Mononuclear cell (primary cell): Measurements from ENCODE around the gene KLF13. TPM values are rescaled to one million over a fixed set of nuclear protein-coding genes. Genes with fewer than 3 reads are reported as not detected.

ENCODE experiments used
- H3K27me3 ChIP-seq: 2 replicates; pipeline ENCODE4 v1.6.0; 2011; ENCODE audit warnings: low read length, control low read depth; ENCODE audit not compliant: insufficient read depth
- H3K4me1 ChIP-seq: 2 replicates; pipeline ENCODE4 v1.5.1; 2011; ENCODE audit warnings: mild to moderate bottlenecking, low read length, control low read depth; ENCODE audit not compliant: insufficient read depth
- H3K4me3 ChIP-seq: 2 replicates; pipeline ENCODE4 v1.5.1; 2011; ENCODE audit warnings: mild to moderate bottlenecking, low read length, moderate library complexity
- H3K9me3 ChIP-seq: 2 replicates; pipeline ENCODE4 v1.5.1; 2011; ENCODE audit warnings: low read depth, mild to moderate bottlenecking, control low read depth, low read length
- total RNA-seq: library from RNA; depleted of rRNA; stranded (reverse); fragments of >200 nt; gene quantifications from one replicate; pipeline ENCODE4 v1.2.3, GENCODE V29; 2012

KLF13 gene
- total RNA-seq, 1 donor, result 151 TPM

- Histone ChIP-seq H3K4me1 (peaks cover 99% of the 10 kb centered on the region), H3K4me3 (no peak overlapping the region), H3K9me3 (no peaks in the 10 kb centered on the region), H3K27me3 (no peaks in the 10 kb centered on the region)
These were observed 38.5 kb downstream of the KLF13 start for GRCh38 chr15:31365032-31365654.

DNA sequence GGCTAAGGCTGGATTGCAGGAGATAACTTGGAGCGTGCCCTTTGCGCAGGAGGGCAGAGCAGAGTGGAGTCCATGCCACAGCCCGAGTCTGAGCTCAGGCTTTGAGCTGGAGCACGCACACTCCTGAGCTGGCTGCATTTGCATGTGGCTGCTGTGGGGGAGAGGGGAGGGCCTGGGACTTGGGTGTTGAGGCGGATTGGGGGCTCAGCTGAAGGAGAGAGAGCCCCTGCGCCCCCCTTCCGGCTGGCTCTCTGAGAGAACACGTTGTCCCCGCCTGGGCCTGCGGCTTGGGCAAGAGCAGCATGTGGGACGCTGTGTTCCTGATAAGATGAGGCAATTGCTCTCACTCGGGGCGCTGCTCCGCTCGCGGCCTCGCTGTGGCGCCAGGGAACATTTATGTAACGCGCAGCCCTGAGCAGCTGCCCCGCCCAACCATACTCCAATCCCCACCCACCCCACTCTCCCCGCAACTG, 39.1 kb downstream of the KLF13 start:
- no peak overlapping the region for H3K4me3 ChIP-seq
- H3K4me1 ChIP-seq, result peaks cover 99% of the 10 kb centered on the region
- H3K9me3 ChIP-seq, result no peaks in the 10 kb centered on the region
- no peaks in the 10 kb centered on the region for H3K27me3 ChIP-seq

DNA sequence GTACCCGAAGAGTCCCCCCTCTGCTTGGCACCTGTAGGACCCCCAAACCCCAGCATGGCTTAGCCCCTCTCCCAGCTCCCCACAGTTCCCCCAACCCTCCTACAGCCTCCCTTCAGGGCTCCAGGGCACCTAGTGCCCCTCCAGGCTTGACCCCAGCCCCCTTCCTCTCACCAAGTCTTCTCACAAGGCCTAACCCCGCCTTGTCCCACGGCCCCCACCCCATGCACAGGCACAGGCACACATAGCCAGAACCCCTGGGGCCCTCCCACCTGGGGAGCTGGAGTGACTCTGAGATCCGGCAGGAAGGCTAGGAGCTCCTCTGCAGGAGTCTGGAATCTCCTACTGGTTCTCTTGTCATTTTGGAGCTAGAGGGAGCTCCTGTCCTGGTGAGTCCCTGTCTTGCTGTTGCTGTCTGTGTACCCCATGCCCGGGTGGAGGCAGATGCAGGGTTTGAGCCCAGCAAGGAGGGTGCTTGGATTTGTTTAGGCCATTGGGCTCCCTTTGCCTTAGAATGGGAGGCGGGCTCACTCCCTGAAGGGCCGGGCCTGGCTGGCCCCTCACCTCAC, 39.6 kb downstream of the KLF13 start:
- H3K4me1 ChIP-seq, result peaks cover 99% of the 10 kb centered on the region
- no peaks in the 10 kb centered on the region for H3K27me3 ChIP-seq
- H3K9me3 ChIP-seq, result no peaks in the 10 kb centered on the region
- H3K4me3 ChIP-seq, result no peak overlapping the region

GRCh38 chr15:31367021-31367729, 40.5 kb downstream of the KLF13 start:
- Histone ChIP-seq H3K9me3 (no peaks in the 10 kb centered on the region), H3K27me3 (no peaks in the 10 kb centered on the region), H3K4me3 (no peak overlapping the region), H3K4me1 (peaks cover 93% of the 10 kb centered on the region)

GRCh38 chr15:31367730-31368344, 41.2 kb downstream of the KLF13 start:
- H3K4me3 ChIP-seq, result no peak overlapping the region

DNA sequence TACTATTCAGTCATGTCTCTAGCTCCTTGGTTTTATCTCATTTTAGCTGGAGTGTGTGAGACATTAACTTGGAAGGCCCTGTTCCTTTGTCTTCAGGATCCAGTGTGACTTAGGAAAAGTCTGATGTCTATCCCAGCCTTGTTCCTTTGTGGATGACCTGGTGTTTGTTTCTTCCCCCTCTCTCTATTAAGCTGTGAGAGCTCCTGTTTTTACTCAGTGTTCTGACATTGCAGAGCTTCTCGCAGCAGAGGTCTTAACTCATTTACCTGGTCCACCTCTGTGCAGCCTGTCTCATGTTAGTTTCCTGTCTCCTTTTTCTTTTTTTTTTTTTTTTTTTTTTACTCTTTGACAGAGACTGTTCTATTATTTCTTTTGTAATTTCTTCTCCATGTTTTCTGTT, 43.1 kb downstream of the KLF13 start:
- Histone ChIP-seq H3K4me3 (no peak overlapping the region), H3K27me3 (no peaks in the 10 kb centered on the region), H3K9me3 (no peaks in the 10 kb centered on the region)

More at GRCh38 chr15:31367730-31368344, 41.2 kb downstream of the KLF13 start:
- Histone ChIP-seq H3K9me3 (no peaks in the 10 kb centered on the region), H3K27me3 (no peaks in the 10 kb centered on the region), H3K4me1 (peaks cover 86% of the 10 kb centered on the region)

DNA sequence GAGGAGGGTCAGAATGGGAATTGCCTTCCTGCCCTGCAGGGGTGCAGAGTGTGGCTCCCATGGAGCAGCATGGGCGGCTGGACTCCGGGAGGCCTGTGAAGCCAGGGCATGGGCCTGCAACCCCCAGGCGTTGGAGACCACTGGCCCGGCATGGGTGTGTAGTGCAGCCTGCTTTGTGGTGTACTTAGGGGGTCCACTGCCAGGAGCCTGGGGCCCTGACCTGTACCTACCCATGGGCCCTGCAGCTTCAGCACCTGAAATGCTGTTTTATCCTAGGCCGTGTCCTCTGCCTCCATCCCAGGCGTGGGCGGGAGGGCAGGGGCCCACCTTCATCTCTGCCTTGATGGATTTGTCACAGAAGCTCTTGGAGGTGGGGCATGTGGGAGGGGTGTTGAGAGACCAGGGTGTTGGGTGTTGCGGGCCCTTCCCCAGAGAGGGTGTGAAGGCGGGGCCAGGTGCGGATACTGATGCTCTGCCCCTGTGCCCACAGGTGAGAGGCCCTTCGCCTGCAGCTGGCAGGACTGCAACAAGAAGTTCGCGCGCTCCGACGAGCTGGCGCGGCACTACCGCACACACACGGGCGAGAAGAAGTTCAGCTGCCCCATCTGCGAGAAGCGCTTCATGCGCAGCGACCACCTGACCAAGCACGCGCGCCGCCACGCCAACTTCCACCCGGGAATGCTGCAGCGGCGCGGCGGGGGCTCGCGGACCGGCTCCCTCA, 45.0 kb downstream of the KLF13 start:
- no peak overlapping the region for H3K4me3 ChIP-seq
- no peaks in the 10 kb centered on the region for H3K9me3 ChIP-seq
- H3K4me1 ChIP-seq, result peaks cover 51% of the 10 kb centered on the region
- no peaks in the 10 kb centered on the region for H3K27me3 ChIP-seq

More for the DNA sequence above, 43.1 kb downstream of the KLF13 start:
- H3K4me1 ChIP-seq, result peaks cover 67% of the 10 kb centered on the region

- Histone ChIP-seq H3K4me3 (no peak overlapping the region), H3K4me1 (peaks cover 47% of the 10 kb centered on the region), H3K9me3 (no peaks in the 10 kb centered on the region), H3K27me3 (no peaks in the 10 kb centered on the region)
These were observed 46.0 kb downstream of the KLF13 start for GRCh38 chr15:31372635-31373091.

- peaks cover 47% of the 10 kb centered on the region for H3K4me1 ChIP-seq
These were observed 46.6 kb downstream of the KLF13 start for GRCh38 chr15:31373096-31373865.

GRCh38 chr15:31373970-31374369, 47.3 kb downstream of the KLF13 start:
- H3K4me1 ChIP-seq, result peaks cover 48% of the 10 kb centered on the region
- H3K27me3 ChIP-seq, result no peaks in the 10 kb centered on the region
- no peaks in the 10 kb centered on the region for H3K9me3 ChIP-seq
- H3K4me3 ChIP-seq, result no peak overlapping the region

More at GRCh38 chr15:31373096-31373865, 46.6 kb downstream of the KLF13 start:
- Histone ChIP-seq H3K4me3 (no peak overlapping the region), H3K9me3 (no peaks in the 10 kb centered on the region), H3K27me3 (no peaks in the 10 kb centered on the region)

DNA sequence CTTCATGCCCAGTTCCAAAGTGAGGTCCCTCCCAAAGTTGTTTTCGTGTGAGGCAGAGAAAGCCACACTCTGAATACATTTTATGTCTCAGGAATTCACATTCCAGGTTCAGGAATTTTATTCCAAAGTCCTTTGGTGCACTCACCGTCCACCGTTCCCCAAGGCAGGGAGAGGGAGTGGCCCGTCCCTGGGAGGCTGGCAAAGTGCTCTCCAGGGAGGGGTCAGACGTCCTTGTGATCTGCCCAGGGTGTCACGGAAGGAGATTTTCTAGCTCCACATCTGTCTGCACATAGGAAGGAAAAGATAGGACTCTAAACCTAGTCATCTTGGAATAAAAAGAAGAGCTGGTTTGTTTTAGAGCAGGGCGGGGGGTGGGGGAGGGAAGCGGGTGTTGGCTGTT, 47.9 kb downstream of the KLF13 start:
- H3K9me3 ChIP-seq, result no peaks in the 10 kb centered on the region
- peaks cover 46% of the 10 kb centered on the region for H3K4me1 ChIP-seq
- H3K4me3 ChIP-seq, result no peak overlapping the region
- H3K27me3 ChIP-seq, result no peaks in the 10 kb centered on the region

GRCh38 chr15:31374986-31375385, 48.4 kb downstream of the KLF13 start:
- Histone ChIP-seq H3K4me1 (peaks cover 41% of the 10 kb centered on the region), H3K4me3 (no peak overlapping the region), H3K9me3 (no peaks in the 10 kb centered on the region), H3K27me3 (no peaks in the 10 kb centered on the region)

GRCh38 chr15:31375772-31376171, 49.1 kb downstream of the KLF13 start:
- H3K4me3 ChIP-seq, result no peak overlapping the region
- H3K9me3 ChIP-seq, result no peaks in the 10 kb centered on the region
- H3K4me1 ChIP-seq, result peaks cover 33% of the 10 kb centered on the region
- no peaks in the 10 kb centered on the region for H3K27me3 ChIP-seq

- Histone ChIP-seq H3K9me3 (no peaks in the 10 kb centered on the region), H3K27me3 (no peaks in the 10 kb centered on the region), H3K4me3 (no peak overlapping the region), H3K4me1 (peaks cover 26% of the 10 kb centered on the region)
These were observed 49.9 kb downstream of the KLF13 start for GRCh38 chr15:31376511-31376910.
